Smooth muscle cell (in vitro differentiated cells): ENCODE data around the gene PIK3CB. TPM values are rescaled to one million over a fixed set of nuclear protein-coding genes. Genes with fewer than 3 reads are reported as not detected.

Source experiments
- DNase-seq: peaks from one replicate; lab custom pipeline; 2025; ENCODE audit not compliant: unreplicated experiment; lab: John Stamatoyannopoulos, UW
- H2AFZ ChIP-seq: fragments of 200-600 bp; sonication (generic); 2 replicates; pipeline ENCODE4 v1.6.0; 2016; ENCODE audit warnings: antibody characterized with exemption, low read depth, mild to moderate bottlenecking
- H3F3A ChIP-seq: fragments of 200-600 bp; sonication (generic); 2 replicates; pipeline ENCODE4 v1.6.0; 2017; ENCODE audit warnings: antibody characterized with exemption, low read depth
- H3K27ac ChIP-seq: fragments of 200-600 bp; sonication (generic); 2 replicates; pipeline ENCODE4 v1.5.1; 2016; ENCODE audit warnings: low read depth, mild to moderate bottlenecking
- H3K27me3 ChIP-seq: fragments of 200-600 bp; sonication (generic); 2 replicates; pipeline ENCODE4 v1.6.1; 2016; ENCODE audit warnings: low read depth, mild to moderate bottlenecking
- H3K36me3 ChIP-seq: fragments of 200-600 bp; sonication (generic); 2 replicates; pipeline ENCODE4 v1.5.1; 2016; ENCODE audit warnings: low read depth
- H3K4me1 ChIP-seq: fragments of 200-600 bp; sonication (generic); 2 replicates; pipeline ENCODE4 v1.5.1; 2016; ENCODE audit warnings: low read depth
- H3K4me2 ChIP-seq: fragments of 200-600 bp; sonication (generic); 2 replicates; pipeline ENCODE4 v1.6.0; 2016; ENCODE audit warnings: mild to moderate bottlenecking
- H3K4me3 ChIP-seq: fragments of 200-600 bp; sonication (generic); 2 replicates; pipeline ENCODE4 v1.5.1; 2016; ENCODE audit warnings: mild to moderate bottlenecking
- H3K79me2 ChIP-seq: fragments of 200-600 bp; sonication (generic); 2 replicates; pipeline ENCODE4 v1.6.0; 2016; ENCODE audit warnings: low read depth, mild to moderate bottlenecking
- H3K9ac ChIP-seq: fragments of 200-600 bp; sonication (generic); 2 replicates; pipeline ENCODE4 v1.6.0; 2016; ENCODE audit warnings: low read depth
- H3K9me3 ChIP-seq: fragments of 200-600 bp; sonication (generic); replicated peaks from 2 replicates; pipeline ENCODE4 v1.5.1; 2016; ENCODE audit warnings: low read depth
- H4K20me1 ChIP-seq: fragments of 200-600 bp; sonication (generic); 2 replicates; pipeline ENCODE4 v1.6.0; 2016; ENCODE audit warnings: low read depth
- WGBS: methylation state at CpG from one replicate; pipeline ENCODE4 v1.1.7; 2016; ENCODE audit warnings: low lambda C conversion rate; 5-methylcytosine and 5-hydroxymethylcytosine counted together
- polyA plus RNA-seq: library from polyadenylated mRNA; unstranded; fragments of >200 nt; fragmentation: Nextera tagmentation; extraction: Ambion mirVana; gene quantifications from 2 replicates; pipeline ENCODE4 v1.2.1, GENCODE V29; 2016
- total RNA-seq: library from RNA; depleted of rRNA; stranded (reverse); fragments of >200 nt; gene quantifications from 2 replicates; pipeline ENCODE4 v1.2.3, GENCODE V29; 2014
- TF ChIP-seq, protein P1 (sequence below): fragments of 200-600 bp; sonication (generic); IDR thresholded peaks from 2 replicates; pipeline ENCODE4 v1.5.1; 2017; ENCODE audit warnings: borderline replicate concordance, mild to moderate bottlenecking, antibody characterized with exemption; ENCODE audit not compliant: insufficient read depth, poor library complexity, severe bottlenecking

The PIK3CB gene
- total and polyA plus RNA-seq, 2 experiments from 2014 or later = 2.6 to 4.5 TPM

DNA sequence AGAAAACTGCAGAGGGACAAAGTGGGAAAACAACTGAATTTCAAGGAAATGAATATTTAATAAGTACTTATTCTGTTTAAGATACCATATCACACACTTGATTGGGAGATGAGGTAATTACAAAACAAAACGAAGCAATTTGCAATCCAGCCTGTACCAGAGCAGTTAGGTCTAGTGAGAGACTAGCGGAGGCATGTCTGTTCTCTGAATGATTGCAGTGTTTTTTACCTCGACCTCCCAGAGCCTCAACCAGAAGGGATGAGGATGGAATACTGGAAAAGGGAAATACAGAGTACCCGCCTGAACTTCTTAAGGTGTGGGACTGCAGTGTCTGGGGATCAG lies 59.5 kb downstream of the PIK3CB start:
- TF ChIP-seq, protein P1, sequence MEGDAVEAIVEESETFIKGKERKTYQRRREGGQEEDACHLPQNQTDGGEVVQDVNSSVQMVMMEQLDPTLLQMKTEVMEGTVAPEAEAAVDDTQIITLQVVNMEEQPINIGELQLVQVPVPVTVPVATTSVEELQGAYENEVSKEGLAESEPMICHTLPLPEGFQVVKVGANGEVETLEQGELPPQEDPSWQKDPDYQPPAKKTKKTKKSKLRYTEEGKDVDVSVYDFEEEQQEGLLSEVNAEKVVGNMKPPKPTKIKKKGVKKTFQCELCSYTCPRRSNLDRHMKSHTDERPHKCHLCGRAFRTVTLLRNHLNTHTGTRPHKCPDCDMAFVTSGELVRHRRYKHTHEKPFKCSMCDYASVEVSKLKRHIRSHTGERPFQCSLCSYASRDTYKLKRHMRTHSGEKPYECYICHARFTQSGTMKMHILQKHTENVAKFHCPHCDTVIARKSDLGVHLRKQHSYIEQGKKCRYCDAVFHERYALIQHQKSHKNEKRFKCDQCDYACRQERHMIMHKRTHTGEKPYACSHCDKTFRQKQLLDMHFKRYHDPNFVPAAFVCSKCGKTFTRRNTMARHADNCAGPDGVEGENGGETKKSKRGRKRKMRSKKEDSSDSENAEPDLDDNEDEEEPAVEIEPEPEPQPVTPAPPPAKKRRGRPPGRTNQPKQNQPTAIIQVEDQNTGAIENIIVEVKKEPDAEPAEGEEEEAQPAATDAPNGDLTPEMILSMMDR = no peak
- no peak for DNase-seq
- 70% methylated on average over 4 of the region's 4 CpGs for WGBS
- Histone ChIP-seq H3K9ac (peak overlapping the region; percentile 60), H3K4me1 (peaks cover 13% of the 10 kb centered on the region), H2AFZ (peak overlapping the region; percentile 6), H3K36me3 (no peaks in the 10 kb centered on the region), H3K9me3 (no peaks in the 10 kb centered on the region), H3F3A (peaks cover 18% of the 10 kb centered on the region), H3K79me2 (no peaks in the 10 kb centered on the region), H3K4me3 (no peak overlapping the region), H3K27me3 (no peaks in the 10 kb centered on the region), H3K4me2 (peak overlapping the region; percentile 72), H3K27ac (peak overlapping the region; percentile 92), H4K20me1 (no peaks in the 10 kb centered on the region)

DNA sequence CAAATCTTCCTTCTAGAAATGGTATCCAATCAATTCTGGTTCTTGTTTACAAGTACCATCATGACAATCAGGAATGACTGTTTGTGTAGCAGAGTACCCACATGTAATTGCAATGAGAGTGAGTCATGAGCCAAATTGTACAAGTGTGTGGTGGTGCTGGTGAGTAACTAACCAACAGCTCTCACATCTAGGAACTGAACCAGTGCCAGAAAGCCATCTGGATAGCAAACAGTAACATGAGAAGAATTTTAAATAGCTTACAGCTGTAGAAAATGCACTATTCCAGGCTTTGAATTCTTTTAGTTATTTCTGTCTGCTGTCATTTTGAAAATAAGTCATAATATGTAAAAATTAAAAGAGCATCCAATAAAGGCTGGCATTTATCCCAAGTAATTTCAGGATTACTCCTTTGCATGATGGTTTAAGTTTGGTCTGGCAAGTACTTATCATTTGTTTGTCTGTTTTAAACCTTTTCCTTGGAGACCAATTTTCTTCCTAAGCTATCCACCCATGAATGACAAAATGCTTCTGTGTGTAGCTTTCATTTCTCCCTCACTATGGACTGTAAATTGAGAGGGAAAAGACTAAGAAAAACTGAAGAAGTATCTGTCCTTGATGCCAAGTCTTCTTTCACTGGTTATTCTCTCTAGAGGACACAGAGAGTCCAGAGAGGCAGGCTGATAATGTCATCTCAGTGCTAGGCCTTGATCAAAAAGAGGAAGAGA lies 60.0 kb downstream of the PIK3CB start:
- no peak overlapping the region for H3K4me3 ChIP-seq

DNA sequence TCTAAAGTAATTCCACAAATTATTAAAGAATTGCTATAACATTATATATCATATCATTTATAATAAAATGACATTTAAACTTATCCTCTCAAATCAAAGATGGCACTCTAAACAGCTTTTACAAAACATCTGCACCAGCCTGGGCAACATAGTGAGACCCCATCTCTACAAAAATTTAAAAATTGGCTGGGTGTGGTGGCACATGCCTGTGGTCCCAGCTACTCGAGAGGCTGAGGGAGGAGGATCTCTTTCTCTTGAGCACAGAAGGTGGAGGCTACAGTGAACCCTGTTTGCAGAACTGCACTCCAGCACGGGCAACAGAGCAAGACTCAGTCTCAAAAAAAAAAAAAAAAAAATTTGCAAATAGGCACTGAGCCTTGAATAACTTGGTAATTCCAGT lies 63.1 kb downstream of the PIK3CB start:
- H4K20me1 ChIP-seq = no peaks in the 10 kb centered on the region
- WGBS = 98% methylated on average over 2 of the region's 2 CpGs
- no peak overlapping the region for H2AFZ ChIP-seq
- H3K9me3 ChIP-seq = no peaks in the 10 kb centered on the region
- peaks cover 18% of the 10 kb centered on the region for H3F3A ChIP-seq
- H3K4me3 ChIP-seq = no peak overlapping the region
- peaks cover 13% of the 10 kb centered on the region for H3K4me1 ChIP-seq
- TF ChIP-seq, protein P1 = no peak
- H3K36me3 ChIP-seq = no peaks in the 10 kb centered on the region
- DNase-seq = no peak
- no peak overlapping the region for H3K4me2 ChIP-seq
- H3K27me3 ChIP-seq = no peaks in the 10 kb centered on the region
- no peaks in the 10 kb centered on the region for H3K79me2 ChIP-seq
- H3K9ac ChIP-seq = no peak overlapping the region
- H3K27ac ChIP-seq = no peak overlapping the region

More for the DNA sequence above, 60.0 kb downstream of the PIK3CB start:
- Histone ChIP-seq H3F3A (peaks cover 18% of the 10 kb centered on the region), H2AFZ (peak overlapping the region; percentile 6), H3K9me3 (no peaks in the 10 kb centered on the region), H3K4me2 (peak overlapping the region; percentile 72), H3K27ac (peak overlapping the region; percentile 92), H4K20me1 (no peaks in the 10 kb centered on the region), H3K27me3 (no peaks in the 10 kb centered on the region), H3K4me1 (peaks cover 13% of the 10 kb centered on the region), H3K79me2 (no peaks in the 10 kb centered on the region), H3K36me3 (no peaks in the 10 kb centered on the region), H3K9ac (peak overlapping the region; percentile 60)
- DNase-seq = no peak
- TF ChIP-seq, protein P1 = no peak

DNA sequence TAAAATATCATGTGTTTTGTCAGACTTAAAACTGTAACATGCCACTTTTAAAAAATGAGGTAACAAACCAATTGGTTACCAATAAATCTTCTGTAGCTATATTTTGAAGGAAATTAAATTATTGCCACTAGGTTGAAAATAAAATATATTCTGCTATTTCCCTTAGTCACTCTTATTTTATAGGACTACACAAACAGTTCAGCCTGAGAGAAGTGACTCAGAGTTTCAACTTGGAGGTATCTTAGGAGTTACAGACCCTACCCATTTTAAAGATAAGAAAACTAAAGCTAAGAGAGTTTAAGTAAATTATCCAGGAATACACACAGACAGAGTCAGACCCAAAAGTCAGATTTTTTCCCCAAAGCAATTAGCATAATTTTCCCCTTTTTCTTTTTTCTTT lies 65.1 kb downstream of the PIK3CB start:
- no peaks in the 10 kb centered on the region for H3K36me3 ChIP-seq
- H4K20me1 ChIP-seq = no peaks in the 10 kb centered on the region
- H3K9me3 ChIP-seq = no peaks in the 10 kb centered on the region
- H2AFZ ChIP-seq = no peak overlapping the region
- DNase-seq = no peak
- no peak overlapping the region for H3K4me3 ChIP-seq
- no peak overlapping the region for H3K27ac ChIP-seq
- H3K27me3 ChIP-seq = no peaks in the 10 kb centered on the region
- H3K9ac ChIP-seq = no peak overlapping the region
- peaks cover 1% of the 10 kb centered on the region for H3K4me1 ChIP-seq
- peaks cover 1% of the 10 kb centered on the region for H3F3A ChIP-seq
- H3K79me2 ChIP-seq = no peaks in the 10 kb centered on the region
- H3K4me2 ChIP-seq = no peak overlapping the region
- TF ChIP-seq, protein P1 = no peak
